Measurements from ENCODE around the gene FAM98C.

DNA sequence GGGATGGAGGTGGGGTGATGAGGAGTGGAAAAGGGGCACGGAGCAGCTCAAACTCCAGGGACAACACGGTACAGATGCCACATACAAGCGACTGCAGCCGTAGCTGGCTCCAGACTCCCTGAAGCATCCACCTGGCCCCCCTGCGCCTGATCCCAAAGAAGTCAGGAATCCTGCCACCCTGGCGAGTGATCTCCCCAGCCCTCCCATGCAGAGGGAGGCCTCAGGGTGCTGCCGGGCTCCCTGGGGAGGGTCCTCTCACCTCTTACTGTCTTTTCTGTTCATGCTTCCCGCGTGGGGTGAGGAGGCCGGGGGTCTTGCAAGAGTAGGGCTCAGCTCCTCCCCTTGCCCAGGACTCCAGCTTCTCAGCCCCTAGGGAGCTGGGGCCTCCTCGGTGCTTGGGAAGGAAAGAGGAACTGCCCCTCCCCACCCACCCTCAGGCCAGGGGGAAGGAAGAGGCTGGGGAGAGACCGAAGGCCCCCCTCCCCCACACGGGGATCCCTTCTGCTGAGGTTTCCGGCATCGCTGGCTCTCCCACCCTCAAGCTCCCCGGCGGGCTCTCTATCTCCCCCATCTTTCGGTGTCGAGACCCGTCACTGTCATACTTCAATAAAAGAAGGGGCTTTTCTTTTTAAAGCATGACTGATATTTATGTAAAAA, 23.0 kb downstream of the FAM98C start, which contains the start of gene RASGRP4:
- TF ChIP-seq, protein P1, sequence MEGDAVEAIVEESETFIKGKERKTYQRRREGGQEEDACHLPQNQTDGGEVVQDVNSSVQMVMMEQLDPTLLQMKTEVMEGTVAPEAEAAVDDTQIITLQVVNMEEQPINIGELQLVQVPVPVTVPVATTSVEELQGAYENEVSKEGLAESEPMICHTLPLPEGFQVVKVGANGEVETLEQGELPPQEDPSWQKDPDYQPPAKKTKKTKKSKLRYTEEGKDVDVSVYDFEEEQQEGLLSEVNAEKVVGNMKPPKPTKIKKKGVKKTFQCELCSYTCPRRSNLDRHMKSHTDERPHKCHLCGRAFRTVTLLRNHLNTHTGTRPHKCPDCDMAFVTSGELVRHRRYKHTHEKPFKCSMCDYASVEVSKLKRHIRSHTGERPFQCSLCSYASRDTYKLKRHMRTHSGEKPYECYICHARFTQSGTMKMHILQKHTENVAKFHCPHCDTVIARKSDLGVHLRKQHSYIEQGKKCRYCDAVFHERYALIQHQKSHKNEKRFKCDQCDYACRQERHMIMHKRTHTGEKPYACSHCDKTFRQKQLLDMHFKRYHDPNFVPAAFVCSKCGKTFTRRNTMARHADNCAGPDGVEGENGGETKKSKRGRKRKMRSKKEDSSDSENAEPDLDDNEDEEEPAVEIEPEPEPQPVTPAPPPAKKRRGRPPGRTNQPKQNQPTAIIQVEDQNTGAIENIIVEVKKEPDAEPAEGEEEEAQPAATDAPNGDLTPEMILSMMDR (IDR thresholded peaks at IDR 0.05): no peak
- no peak for TF ChIP-seq POLR2A (IDR thresholded peaks at IDR 0.05)
